Erythroblast (primary cell): ENCODE measurements around the gene FPR1.

Experiments
- GATA1 ChIP-seq: IDR thresholded peaks from 2 replicates; pipeline ENCODE4 v1.6.1; 2011; ENCODE audit warnings: low read depth, mild to moderate bottlenecking, control low read depth, low read length, moderate library complexity
- POLR2A ChIP-seq: IDR thresholded peaks from 2 replicates; pipeline ENCODE4 v1.6.1; 2011; ENCODE audit warnings: mild to moderate bottlenecking, low read length

DNA sequence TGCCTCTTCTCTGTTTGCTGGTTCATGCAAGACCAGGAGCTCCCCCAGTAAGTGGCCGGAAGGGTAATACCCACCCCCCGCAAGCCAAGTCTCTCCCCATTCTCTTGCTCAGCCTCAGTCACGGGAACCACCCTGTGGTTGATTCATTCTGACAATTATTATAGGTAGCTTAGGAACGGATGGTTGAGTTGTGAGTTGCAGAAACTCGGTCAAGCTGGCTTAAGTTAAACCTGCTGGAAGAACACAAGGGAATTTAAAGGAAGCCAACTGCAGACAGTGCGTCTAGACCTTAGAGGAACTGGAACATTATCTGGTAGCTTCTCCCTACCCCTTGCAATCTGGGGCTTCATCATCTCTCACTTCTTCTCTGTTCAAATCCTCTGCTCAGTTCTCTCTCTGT lies 8.9 kb downstream of the FPR1 start:
- TF ChIP-seq POLR2A (no peak), GATA1 (no peak)
